NCI-H446 (cell line): ENCODE measurements around the gene KAZN.
"Not testable (repeated sequence)": the region's sequence is repeated elsewhere in the genome, so short reads cannot be mapped to it uniquely, and the experiment has no call there.

Experiments
- DNase-seq, 2 experiments: peaks; one replicate each; lab custom pipeline; 2025; lab: John Stamatoyannopoulos, UW

Gene KAZN

DNA sequence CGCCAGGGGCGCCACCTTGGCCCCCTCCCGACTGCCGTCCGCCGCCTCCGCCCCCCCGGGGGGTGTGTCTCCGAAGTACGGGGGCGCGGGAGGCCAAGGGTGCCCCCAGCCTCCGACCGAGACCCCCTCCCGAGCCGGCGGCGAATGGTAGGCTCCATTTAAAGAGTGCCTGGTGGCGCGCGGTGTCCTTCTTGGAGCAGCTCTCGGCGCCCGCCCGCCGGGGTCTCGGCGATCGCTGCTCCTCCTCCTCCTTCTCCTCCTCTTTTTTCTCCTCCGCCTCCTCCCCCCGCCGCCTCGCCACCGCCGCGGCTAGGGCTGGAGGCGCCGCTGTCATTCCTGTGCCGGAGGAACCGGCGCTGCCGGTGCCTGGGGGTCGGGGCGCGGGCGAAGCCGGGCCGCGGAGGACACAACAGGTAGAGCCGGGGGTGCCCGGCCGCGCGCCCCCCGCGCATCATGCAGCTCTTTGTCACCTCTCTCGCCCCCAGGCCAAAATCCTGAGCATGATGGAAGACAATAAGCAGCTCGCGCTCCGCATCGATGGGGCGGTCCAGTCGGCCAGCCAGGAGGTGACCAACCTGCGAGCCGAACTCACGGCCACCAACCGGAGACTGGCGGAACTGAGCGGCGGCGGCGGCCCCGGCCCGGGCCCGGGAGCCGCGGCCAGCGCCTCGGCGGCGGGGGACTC is at the start of gene KAZN:
Gene KAZN (plus strand): TSS at position 188 of the 685 bp plus-strand sequence.
- no peak for DNase-seq

DNA sequence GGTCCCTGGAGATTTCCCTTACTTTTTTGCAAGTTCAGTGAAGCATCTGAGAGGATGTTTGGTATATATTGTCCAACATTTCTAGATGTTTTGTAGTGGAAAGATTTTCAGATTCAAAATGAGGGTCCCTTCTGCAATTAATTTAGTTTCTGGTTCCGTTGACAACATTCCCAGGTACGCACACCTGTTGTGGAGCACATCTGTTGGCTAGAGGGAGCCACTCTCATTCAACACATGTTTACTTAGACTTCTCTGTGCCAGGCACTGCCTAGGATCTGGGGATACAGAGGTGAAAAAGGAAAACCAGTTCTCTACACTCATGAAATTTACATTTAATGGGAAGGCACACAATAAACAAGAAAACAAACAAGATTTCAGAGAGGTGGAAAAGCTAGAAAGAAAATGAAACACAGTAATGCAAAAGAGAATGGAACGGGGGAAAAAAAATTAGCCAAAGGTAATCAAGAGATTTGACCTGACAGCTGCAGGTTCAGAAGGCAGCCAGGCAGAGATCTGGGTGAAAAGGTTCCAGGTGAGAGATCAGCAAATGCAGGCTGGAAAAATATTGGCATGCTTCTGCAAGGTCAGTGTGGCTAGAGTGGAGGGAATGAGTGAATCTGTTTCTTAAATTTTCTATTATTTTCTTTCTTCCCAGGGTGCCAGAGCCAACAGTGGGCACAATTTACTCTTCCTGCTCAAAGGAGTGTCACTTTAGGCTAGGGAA is 48.4 kb upstream of the KAZN start:
- no peak for DNase-seq

DNA sequence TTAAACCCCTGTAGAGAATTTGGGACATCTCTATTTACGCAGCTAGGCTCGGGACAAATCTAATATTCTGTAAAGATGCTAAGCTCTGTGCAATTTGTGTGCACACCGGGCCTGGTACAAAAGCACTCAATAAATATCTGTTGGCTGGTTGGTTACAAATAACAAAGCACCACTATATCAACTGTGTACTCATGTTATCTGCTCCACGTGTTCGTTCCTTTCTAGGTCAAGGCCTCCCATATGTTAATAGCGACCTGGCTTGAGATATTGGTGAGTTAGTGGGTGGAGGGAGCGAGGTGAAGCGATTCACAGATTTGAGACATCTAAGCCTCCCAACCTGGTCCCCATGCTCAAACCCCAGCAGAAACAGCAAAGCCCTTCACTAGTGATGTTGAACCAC is 47.1 kb upstream of the KAZN start:
- DNase-seq = no peak

DNA sequence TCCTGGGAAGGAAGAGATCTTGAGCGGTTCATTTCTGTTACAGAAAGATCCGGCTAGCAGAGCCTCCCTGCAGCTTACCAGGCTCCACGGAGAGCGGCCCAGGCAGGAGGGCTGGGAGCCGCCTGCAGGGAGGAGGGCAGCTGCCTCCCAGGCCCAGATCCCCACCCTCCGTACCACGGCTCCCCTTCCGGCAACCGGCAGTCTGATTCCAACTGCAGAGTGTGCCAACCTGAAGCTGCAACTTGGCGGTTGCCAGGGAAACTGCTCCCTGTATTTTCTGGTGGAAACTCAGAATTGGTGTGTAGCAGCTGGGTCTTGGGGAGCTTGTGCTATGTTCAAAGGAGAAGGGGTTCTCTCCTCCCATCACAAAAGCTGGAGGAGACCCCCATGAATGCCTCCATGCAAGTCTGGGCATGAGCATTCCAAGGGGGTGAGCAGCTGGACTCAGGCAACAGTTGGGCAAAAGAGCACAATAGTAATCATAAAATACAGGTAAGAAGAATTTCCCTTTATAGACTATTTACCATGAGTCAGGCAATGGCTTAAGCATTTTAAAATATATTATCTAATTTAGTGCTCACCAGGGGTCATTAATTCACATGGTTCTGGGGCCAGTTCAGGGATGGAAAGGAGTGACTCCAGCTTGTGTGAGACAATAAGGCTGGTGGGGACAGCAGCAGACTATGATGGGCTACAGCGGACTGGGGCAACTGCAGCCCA is 46.1 kb upstream of the KAZN start:
- no peak for DNase-seq

DNA sequence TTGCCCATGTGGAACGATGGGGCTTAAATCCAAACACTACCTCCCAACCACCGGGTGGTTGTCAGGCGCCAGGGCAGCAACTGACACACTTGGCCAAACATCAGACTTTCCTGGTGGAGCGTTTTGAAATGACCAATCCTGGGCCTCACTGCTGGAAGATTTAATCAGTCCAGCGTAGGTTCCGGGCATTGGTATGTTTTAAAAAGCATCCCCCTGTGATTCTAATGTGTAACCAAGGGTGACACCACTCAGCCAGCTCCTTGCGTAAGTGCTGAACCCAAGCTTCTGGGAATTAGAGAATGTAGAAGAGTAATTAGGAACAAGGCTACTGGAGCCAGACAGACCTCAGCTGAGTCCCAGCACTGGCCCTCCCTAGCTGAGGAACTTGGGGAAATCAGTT is 44.8 kb upstream of the KAZN start:
- DNase-seq = no peak

DNA sequence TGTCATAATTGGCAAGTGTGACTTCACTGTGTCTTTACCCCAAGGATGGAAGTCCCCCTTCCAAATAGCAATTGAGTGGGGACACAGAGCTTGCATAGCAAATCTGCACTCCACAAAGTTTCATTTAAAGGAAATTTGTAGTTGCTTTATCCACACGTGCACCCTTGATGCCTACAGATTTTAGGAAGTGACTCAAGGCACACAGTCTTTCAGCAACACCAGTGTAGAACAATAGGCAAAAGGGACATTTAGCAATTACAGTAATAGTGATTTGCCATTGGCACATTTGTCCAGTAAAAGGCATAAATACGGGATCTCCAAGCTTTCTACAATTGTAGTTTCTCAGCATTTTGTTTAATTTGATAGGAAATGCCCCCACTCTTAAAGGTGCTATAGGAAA is 43.4 kb upstream of the KAZN start:
- no peak for DNase-seq

DNA sequence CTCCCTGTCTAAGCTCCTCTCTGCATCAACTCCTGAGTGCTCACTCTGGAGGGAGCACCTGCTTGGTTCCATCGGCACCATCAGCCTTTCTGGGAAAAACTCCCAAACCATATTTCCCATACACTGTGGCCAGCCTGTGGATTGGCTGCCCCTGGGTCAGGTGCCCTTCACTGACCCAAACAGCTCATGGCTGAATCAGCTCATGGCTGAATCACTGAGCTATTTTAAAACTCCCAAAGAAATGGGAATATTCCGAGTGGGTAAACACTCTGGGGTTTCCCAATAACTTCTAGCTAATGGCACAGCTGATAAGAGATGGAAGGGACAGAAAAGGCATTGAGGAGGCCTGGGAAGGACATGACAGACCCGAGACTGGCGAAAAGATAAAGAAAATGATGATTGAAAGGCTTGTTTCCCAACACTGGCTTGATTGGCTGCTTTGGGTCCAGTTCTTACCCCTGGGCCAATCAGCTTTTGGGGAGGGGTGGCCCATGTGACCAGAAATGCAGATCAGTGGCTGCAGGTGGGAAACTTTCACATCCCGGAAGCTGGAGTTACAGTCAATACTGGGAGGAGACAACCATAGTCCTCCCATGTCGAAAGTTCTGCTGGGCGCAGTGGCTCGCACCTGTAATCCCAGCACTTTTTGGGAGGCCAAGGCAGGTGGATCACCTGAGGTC is 37.3 kb upstream of the KAZN start:
- DNase-seq = no peak

DNA sequence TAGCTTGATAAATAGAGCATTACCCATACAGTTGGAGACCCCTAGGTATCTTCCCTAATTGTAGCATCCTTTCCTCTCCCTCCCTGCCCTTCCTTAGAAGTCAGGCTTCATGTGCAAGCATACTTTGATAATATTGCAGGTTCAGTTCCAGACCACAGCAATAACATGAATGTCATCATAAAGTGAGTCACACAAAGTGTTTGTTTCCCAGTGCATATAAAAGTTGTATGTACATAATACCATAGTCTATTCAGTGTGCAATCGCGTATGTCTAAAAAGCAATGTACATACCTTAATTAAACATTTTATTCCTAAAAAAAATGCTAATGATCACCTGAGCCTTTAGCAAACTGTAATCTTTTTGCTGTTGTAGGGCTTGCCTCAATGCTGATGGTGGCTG is 33.4 kb upstream of the KAZN start:
- DNase-seq = no peak

DNA sequence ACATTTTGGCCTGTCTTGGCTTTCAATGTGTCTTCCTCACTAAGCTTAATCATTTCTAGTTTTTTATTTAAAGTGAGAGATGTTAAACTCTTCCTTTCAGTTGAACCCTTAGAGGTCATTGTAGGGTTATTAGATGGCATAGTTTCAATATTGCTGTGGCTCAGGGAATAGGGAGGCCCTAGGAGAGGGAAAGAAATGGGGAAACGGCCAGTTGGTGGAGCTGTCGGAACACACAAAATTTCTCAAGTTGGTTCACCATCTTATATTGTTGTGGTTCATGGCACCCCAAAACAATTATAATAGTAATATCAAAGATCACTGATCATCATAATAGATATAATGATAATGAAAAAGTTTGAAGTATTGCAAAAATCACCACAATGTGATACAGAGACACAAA is 31.4 kb upstream of the KAZN start:
- DNase-seq = no peak

DNA sequence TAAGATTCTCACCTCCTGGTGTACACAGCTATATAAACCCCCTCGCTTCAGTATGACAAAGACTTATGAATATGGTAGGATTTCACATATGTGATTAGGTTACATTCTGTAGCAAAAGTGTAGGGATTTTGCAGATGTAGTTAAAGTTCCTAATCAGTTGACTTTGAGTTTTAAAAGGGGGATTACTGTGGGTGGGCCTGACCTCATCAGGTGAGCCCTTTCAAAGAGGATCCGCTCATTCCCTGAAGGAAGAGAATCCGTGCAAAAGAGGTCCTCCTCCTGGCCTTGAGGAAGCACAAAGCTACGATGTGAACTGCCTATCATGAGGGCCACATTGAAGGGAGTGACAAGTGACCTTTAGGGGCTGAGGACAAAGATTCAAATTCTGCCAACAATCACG is 30.6 kb upstream of the KAZN start:
- DNase-seq = no peak

DNA sequence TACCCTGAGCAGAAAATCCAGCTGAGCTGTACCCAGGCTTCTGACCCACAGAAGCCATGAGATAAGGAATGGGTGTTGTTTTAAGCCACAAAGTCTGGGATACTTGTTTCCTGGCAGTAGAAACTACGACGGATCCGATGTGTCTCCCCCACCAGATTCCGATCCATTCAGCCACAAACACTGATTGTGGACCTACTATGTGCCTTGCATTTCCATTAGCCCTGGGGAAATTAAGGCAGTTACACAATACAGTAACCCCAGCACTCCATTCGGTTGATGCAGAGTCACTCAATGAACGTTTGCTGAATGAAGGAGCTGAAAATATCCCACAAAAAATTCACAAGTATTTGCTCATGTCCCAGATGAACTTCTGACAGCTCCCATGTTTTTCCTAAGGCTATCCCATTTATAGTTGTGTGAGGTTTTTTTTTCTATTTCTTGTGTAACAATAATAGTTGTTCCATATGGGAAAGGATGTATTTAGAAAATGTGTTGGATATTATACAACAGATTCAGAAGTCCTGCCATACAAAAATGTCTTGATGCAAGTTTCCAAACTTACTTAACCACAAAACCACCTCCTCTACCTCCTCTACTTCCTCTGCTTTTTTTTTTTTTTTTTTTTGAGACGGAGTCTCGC is 29.6 kb upstream of the KAZN start:
- DNase-seq = no peak

DNA sequence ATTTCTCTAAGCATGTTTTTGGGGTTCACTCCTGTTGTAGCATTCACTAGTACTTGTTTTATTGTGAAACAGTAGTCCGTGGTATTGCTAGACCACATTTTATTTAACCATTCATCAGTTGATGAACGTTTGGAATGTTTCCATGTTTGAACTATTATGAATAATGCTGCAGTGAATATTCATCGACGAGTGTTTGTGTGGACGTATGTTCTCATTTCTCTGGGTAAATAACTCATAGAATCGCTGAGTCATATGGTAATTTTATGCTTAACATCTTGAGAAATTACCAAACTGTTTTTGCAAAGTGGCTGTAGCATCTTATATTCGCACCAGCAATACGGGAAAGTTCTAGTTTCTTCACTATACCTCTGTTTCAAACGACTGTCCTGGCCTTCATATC is 28.0 kb upstream of the KAZN start:
- no peak for DNase-seq

DNA sequence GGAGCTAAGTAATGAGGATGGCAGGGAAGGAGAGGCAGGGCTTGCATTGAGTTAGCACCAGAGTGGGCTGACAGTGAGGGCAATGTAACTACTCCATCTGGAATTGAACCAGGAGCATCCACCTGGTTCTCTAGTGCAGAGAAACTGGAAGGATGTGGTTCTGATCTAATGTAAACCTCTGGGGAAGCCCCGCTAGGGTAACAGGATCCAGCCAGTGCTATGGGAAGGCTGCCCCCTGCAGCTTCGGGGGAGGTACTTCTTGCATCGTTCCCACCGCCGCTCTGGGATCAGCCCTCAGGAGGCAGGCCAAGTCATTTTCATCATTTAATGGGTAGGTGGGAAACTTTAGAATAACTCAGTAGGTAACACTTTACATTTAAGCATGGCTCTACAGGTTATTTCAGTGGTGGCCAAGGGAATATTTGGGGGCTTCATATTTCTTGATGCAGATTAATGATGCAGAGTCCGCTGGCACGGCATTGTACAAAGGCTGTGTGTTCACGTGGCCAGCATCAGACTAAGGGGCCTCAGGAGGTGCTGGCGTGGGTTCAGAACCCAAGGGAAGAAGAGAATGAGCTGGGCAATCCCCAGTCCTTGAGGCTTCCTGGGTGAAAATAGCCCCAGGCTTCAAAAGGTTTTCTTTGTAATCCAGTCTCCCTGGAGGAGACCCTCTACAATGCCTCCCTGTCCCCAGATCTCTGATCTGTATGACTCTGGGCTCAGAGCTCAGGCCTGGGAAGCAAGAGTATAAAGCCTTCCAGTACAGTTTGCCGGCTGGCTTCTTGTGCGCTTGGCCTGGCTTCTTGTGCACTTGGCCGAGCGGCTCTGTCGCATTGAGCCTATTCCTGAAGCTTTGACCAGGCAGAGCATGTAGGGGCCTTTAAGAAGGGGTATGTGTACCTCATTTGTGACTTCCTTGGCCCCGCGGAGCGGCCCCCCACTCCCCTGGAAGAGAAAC is 26.4 kb upstream of the KAZN start:
- DNase-seq = no peak

DNA sequence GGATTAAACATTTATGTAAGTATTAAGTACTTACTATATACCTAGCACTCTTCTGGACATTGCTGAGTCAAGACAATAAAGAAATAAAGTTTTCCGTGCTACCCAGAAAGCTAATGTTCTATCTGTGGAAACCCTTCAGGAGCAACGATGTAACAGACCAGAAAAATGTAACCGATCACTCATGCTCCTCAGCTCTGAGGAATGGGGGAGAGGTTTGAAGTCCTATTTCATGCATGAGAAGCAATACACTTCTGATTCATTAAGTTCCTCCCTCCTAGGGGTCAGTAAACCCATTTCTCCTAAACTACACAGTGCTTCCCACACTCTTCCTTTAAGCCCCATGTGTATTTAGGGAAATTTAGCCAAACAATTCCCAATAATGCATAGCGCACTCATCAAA is 25.6 kb upstream of the KAZN start:
- no peak for DNase-seq

DNA sequence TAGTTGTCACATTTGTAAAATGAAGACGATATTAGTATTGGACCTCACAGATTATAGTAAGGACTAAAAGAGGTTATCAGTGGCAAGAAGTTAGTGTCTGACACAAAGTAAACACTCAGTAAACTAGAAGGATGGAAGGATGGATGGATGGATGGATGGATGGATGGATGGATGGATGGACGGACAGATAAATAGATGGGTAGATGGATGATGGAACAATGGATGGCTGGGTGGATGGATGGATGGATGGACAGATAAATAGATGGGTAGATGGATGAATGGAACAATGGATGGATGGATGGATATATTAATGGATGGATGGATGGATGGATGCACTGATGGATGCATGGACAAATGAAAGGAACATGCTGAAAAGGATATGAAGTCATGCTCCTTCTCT is 22.3 kb upstream of the KAZN start:
- no peak for DNase-seq

DNA sequence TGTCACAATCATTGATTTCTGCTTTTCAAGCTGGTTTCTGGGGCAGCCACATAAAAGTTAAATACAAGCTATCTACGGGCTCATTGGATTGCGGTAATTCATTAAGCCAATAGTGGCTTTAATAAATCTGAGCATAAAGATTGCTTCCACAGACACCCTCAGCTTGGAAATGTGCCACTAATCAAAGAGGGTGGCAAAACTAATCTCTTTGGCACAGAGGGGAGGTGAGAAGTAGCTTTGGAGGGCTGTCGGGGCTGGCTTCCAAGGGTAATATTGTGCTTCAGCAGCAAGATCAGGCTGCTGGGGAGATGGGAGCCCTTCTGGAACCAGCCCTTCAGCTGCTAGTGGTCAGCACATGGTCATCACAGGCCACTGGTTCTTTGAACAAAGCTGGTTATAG is 21.2 kb upstream of the KAZN start:
- DNase-seq = no peak

DNA sequence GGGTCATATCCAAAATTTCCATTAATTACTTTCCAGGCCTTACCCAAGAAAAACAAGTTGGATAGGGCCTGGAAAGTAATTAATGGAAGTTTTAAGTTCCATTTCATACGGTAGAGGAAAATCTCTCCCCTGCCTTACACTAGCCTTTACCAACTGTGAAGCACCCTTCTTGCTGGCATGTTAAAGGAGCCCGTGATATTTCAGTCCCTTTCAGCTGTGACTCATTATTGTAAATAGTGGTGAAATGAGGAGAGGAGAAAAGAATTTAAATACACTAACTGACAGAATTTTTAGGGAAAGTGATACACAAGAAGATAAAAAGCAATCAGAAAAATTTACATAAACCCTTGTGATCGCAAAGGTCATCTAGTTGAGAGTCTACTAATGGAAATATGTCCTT is 20.3 kb upstream of the KAZN start:
- DNase-seq = no peak

DNA sequence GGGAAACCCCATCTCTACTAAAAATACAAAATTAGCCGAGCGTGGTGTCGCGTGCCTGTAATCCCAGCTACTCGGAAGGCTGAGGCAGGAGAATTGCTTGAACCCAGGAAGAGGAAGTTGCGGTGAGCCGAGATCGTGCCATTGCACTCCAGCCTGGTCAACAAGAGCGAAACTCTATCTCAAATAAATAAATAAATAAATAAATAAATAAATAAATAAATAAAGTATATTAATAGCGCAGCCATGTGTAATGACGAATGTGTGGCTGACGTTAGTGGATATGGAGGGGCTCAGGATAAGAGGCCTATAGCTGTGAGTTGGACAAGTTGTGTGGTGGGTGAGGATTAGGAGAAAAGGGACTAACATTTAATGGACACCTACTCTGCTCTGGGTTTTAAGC is 18.2 kb upstream of the KAZN start:
- DNase-seq = not testable (repeated sequence)

DNA sequence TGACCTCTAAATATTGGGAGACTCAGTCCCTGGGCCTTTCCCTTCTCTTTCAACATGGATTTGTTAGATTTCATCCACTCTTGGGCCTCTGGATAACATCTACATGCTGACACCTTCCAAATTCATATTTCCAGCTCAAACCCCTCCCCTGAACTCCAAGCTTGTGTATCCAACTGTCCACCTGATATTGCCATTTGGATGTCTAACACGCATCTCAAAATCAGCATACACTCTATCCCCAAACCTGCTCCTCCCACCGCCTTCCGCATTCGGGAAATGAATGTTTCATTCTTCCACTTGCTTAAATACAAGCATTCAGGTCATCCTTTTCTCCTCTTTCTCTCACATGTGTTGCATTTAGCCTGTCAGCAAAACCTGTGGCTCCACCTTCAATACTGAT is 17.5 kb upstream of the KAZN start:
- DNase-seq = no peak

DNA sequence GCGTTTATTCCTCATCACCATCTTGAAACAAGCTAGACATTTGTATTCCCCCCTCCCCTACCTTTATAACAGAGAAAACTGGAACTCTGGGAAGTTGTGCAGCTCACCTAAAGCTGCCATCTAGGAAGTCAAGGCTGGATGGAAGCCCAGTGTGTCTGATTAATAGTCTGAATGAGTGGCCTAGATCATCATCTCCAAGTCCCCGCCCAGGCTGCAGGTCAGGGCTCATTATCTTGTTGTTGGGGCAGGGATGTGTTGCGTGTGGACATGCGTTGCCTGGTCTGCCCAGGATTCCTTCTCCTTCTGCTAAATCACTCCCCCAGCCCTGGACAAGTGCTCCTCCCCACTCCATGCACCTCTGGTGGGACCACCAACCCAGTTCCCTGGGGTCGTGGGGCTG is 14.7 kb upstream of the KAZN start:
- no peak for DNase-seq

DNA sequence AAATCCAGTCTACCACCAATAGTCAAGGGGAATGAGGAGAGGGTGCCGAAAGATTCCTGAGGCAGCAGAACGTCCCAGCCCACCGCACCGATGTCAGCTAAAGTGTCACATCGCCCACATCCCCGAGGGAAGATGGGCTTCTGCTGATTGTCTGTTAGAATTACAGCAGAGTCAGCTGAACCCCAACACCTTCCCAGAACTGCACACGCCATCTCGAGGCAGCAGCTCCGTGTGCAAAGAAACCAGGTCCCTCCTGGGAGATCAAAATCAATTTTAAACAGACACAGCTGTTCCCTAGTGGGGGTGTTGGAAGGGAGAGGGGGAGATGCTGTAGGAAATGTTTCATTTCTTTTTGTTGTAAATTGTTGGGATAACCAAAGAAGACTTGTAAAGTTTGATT is 12.8 kb upstream of the KAZN start:
- no peak for DNase-seq
